Left ventricle myocardium inferior (tissue), 1 donor: ENCODE measurements around the gene TKTL1. TPM values are rescaled to one million over a fixed set of nuclear protein-coding genes. Genes with fewer than 3 reads are reported as not detected.

Experiments
- DNase-seq: peaks from one replicate; pipeline ENCODE4 v3.0.0-alpha.2; 2020
- H3K27ac ChIP-seq: fragments of 200-600 bp; replicated peaks from 2 replicates; pipeline ENCODE4 v1.8.0; 2021
- H3K27me3 ChIP-seq: fragments of 200-600 bp; 2 replicates; pipeline ENCODE4 v1.8.0; 2021; ENCODE audit warnings: low read depth
- H3K36me3 ChIP-seq: fragments of 200-600 bp; 2 replicates; pipeline ENCODE4 v1.8.0; 2021
- H3K4me1 ChIP-seq: fragments of 200-600 bp; 2 replicates; pipeline ENCODE4 v1.8.0; 2021
- H3K4me3 ChIP-seq: fragments of 200-600 bp; 2 replicates; pipeline ENCODE4 v1.8.0; 2021; ENCODE audit warnings: mild to moderate bottlenecking, moderate library complexity
- H3K9me3 ChIP-seq: fragments of 200-600 bp; replicated peaks from 2 replicates; pipeline ENCODE4 v1.8.0; 2021
- CTCF ChIP-seq: fragments of 200-600 bp; IDR thresholded peaks from 2 replicates; pipeline ENCODE4 v1.8.0; 2021; ENCODE audit warnings: antibody characterized with exemption, mild to moderate bottlenecking, borderline replicate concordance
- intact Hi-C: fragments of 100-400 bp; cut with micrococcal nuclease; formaldehyde crosslinking; loops from one replicate; pipeline ENCODE4 v1.11.0; 2022
- total RNA-seq: library from RNA; stranded (reverse); fragmentation: NEBNext Ultra II Directional; extraction: Animal tissue kit (Norgen Biotek cat#: 25700); gene quantifications from one replicate; pipeline ENCODE4 v1.2.1, GENCODE V29; 2021
- donor health status: DM: no; HTN: yes; CAD: no; lungs with severe emphysema.

Gene TKTL1
- total RNA-seq, 1 donor from 2014 or later, result 11.7 TPM

GRCh38 chrX:154304846-154305245 is 9.3 kb downstream of the TKTL1 start:
- intact Hi-C loops, result no loop called here
- Histone ChIP-seq H3K27me3 (no peaks in the 10 kb centered on the region), H3K4me1 (peaks cover 4% of the 10 kb centered on the region), H3K36me3 (no peaks in the 10 kb centered on the region), H3K4me3 (no peak overlapping the region), H3K9me3 (no peaks in the 10 kb centered on the region), H3K27ac (no peak overlapping the region)
- DNase-seq, result no peak
- TF ChIP-seq CTCF, result no peak

- no peak for DNase-seq
- intact Hi-C loops, result no loop called here
- H3K27ac ChIP-seq, result no peak overlapping the region
Measured at GRCh38 chrX:154305541-154306205, 10.1 kb downstream of the TKTL1 start.

GRCh38 chrX:154307202-154307601 is 11.6 kb downstream of the TKTL1 start:
- intact Hi-C loops, result no loop called here
- DNase-seq, result no peak
- Histone ChIP-seq H3K27ac (no peak overlapping the region), H3K9me3 (no peaks in the 10 kb centered on the region), H3K4me3 (no peak overlapping the region), H3K4me1 (peaks cover 4% of the 10 kb centered on the region), H3K36me3 (no peaks in the 10 kb centered on the region), H3K27me3 (no peaks in the 10 kb centered on the region)
- no peak for TF ChIP-seq CTCF

More at GRCh38 chrX:154305541-154306205, 10.1 kb downstream of the TKTL1 start:
- Histone ChIP-seq H3K4me3 (no peak overlapping the region), H3K9me3 (no peaks in the 10 kb centered on the region), H3K36me3 (no peaks in the 10 kb centered on the region), H3K4me1 (peaks cover 4% of the 10 kb centered on the region), H3K27me3 (no peaks in the 10 kb centered on the region)
- TF ChIP-seq CTCF, result no peak

- no peaks in the 10 kb centered on the region for H3K27me3 ChIP-seq
- H3K4me3 ChIP-seq, result no peak overlapping the region
- peaks cover 4% of the 10 kb centered on the region for H3K4me1 ChIP-seq
- no peak overlapping the region for H3K27ac ChIP-seq
- intact Hi-C loops, result no loop called here
- peak; percentile 80 for TF ChIP-seq CTCF
- DNase-seq, result peak; percentile 52
- no peaks in the 10 kb centered on the region for H3K36me3 ChIP-seq
- H3K9me3 ChIP-seq, result no peaks in the 10 kb centered on the region
Measured at GRCh38 chrX:154308108-154308946, 12.7 kb downstream of the TKTL1 start.

GRCh38 chrX:154309041-154309775 is 13.6 kb downstream of the TKTL1 start:
- Histone ChIP-seq H3K27me3 (no peaks in the 10 kb centered on the region), H3K27ac (no peak overlapping the region), H3K4me3 (no peak overlapping the region), H3K36me3 (no peaks in the 10 kb centered on the region), H3K4me1 (peaks cover 4% of the 10 kb centered on the region), H3K9me3 (no peaks in the 10 kb centered on the region)
- DNase-seq, result no peak
- no peak for TF ChIP-seq CTCF
- intact Hi-C loops, result no loop called here
